Measurements from ENCODE around the gene TNFRSF18.

Gene TNFRSF18

GRCh38 chr1:1239227-1239613 lies 32.8 kb upstream of the TNFRSF18 start:
- no peak for DNase-seq

DNA sequence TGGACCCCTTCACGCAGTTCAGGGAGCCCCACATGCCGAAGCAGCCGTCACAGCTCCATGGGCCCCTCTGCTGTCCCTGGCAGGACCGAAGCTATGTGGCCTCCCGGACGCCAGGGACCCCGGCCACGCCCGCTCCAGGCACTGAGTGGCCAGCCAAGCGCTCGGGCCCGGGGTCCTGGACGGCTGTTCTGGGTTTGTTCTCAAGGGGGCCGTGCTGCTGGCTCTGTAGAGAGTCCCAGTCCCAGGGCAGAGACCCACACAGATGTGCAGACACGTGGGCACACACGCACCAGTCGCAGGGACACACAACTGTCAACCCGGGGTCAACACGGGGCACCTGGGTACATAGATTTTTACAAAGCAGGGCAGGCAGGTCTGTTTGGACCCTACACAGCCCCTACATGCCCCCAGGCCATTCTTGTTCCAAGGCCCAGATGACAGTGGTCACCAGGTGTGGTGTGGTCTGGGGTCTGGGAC lies 32.3 kb upstream of the TNFRSF18 start:
- Histone ChIP-seq H3K27me3 (ENCODE audit: insufficient read depth, low read depth, severe bottlenecking) (no peaks in the 10 kb centered on the region), H3K4me3 (ENCODE audit: low read depth, low read length) (no peak overlapping the region), H3K36me3 (peaks cover 9% of the 10 kb centered on the region), H3K9me3 (ENCODE audit: severe bottlenecking) (no peaks in the 10 kb centered on the region), H3K27ac (no peak overlapping the region)
- TF ChIP-seq CTCF (IDR thresholded peaks at IDR 0.05; ENCODE audit: low read depth, low read length), result no peak
- DNase-seq, result no peak

More at GRCh38 chr1:1239227-1239613, 32.8 kb upstream of the TNFRSF18 start:
- TF ChIP-seq CTCF (IDR thresholded peaks at IDR 0.05; ENCODE audit: low read depth, low read length), result no peak
- no peak overlapping the region for H3K27ac ChIP-seq
- H3K9me3 ChIP-seq (ENCODE audit: severe bottlenecking), result no peaks in the 10 kb centered on the region
- no peaks in the 10 kb centered on the region for H3K27me3 ChIP-seq (ENCODE audit: insufficient read depth, low read depth, severe bottlenecking)
- H3K36me3 ChIP-seq, result peaks cover 6% of the 10 kb centered on the region; the same call in 1 of the 2 replicates
- H3K4me3 ChIP-seq (ENCODE audit: low read depth, low read length), result no peak overlapping the region

GRCh38 chr1:1237874-1238701 lies 31.7 kb upstream of the TNFRSF18 start:
- Histone ChIP-seq H3K9me3 (ENCODE audit: severe bottlenecking) (no peaks in the 10 kb centered on the region), H3K27me3 (ENCODE audit: insufficient read depth, low read depth, severe bottlenecking) (no peaks in the 10 kb centered on the region), H3K36me3 (peaks cover 14% of the 10 kb centered on the region), H3K27ac (no peak overlapping the region; the same call in 1 of the 2 replicates), H3K4me3 (ENCODE audit: low read depth, low read length) (no peak overlapping the region)
- DNase-seq, result no peak
- no peak for TF ChIP-seq CTCF (IDR thresholded peaks at IDR 0.05; ENCODE audit: low read depth, low read length)

DNA sequence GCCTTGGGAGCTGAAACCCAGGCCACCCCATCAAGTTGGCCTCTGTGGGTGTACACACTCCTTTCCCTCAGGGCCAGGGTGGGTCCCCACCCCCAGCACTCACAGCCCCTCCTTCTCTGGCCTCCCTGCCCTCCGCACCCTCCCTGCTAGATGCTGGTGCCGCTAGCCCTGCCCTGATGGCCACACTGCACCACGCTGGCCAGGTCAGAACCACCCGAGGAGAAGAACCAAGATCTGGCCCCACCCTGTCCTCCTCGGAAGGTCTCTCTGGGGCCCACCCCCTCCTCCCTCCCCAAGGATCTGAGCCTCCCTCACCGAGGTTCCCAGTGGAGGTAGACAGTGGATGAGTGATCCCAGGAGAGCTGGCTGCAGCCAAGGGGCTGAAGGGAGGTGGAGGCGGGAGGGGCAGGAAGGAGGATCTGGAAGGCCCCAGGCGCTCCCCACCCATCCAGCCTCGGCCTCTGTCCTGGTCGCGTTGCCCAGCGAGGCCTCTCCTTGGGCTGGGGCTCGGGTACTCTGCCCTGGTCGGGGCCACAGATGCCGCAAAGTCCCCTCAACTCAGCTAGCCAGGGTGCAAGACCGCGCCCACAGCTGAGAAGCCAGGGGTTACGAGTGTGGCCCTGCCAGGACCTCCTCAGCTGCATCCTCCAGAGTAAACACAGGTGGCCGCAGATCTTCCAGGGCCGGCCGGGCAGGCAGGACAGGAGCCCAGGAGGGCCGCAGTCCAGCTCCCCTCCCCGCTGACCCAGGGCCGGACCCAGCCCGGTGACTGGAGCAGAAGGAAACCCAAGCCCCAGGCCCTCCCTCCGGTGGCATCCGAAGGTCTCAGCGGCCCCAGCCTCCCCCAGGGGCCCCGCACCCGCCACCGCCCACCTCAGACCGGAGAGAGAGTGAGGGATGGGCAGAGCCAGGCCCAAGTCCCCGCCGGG lies 30.8 kb upstream of the TNFRSF18 start:
- H3K27ac ChIP-seq, result no peak overlapping the region; the same call in 1 of the 2 replicates
- TF ChIP-seq CTCF (IDR thresholded peaks at IDR 0.05; ENCODE audit: low read depth, low read length), result no peak
- H3K27me3 ChIP-seq (ENCODE audit: insufficient read depth, low read depth, severe bottlenecking), result no peaks in the 10 kb centered on the region
- no peak for DNase-seq
- H3K4me3 ChIP-seq (ENCODE audit: low read depth, low read length), result no peak overlapping the region
- no peaks in the 10 kb centered on the region for H3K9me3 ChIP-seq (ENCODE audit: severe bottlenecking)
- H3K36me3 ChIP-seq, result peaks cover 14% of the 10 kb centered on the region

GRCh38 chr1:1236176-1236763 lies 29.9 kb upstream of the TNFRSF18 start:
- Histone ChIP-seq H3K27ac (no peak overlapping the region), H3K27me3 (ENCODE audit: insufficient read depth, low read depth, severe bottlenecking) (no peaks in the 10 kb centered on the region), H3K4me3 (ENCODE audit: low read depth, low read length) (no peak overlapping the region), H3K36me3 (peaks cover 18% of the 10 kb centered on the region), H3K9me3 (ENCODE audit: severe bottlenecking) (no peaks in the 10 kb centered on the region)
- no peak for DNase-seq
- no peak for TF ChIP-seq CTCF (IDR thresholded peaks at IDR 0.05; ENCODE audit: low read depth, low read length)
